HG02938 (cell line): Measurements from ENCODE around the gene ADGB.
"Not testable (repeated sequence)": the region's sequence is repeated elsewhere in the genome, so short reads cannot be mapped to it uniquely, and the experiment has no call there.

Experiments used
- ATAC-seq: cut with Tn5 transposase; IDR thresholded peaks from one replicate; pipeline ENCODE4 v1.9.1; 2021; ENCODE audit warnings: mild to moderate bottlenecking, moderate library complexity; ENCODE audit not compliant: unreplicated experiment

Gene ADGB

GRCh38 chr6:146741609-146742008 is 142.8 kb downstream of the ADGB start:
- ATAC-seq = no peak

GRCh38 chr6:146753306-146753705 is 154.5 kb downstream of the ADGB start:
- ATAC-seq = no peak

DNA sequence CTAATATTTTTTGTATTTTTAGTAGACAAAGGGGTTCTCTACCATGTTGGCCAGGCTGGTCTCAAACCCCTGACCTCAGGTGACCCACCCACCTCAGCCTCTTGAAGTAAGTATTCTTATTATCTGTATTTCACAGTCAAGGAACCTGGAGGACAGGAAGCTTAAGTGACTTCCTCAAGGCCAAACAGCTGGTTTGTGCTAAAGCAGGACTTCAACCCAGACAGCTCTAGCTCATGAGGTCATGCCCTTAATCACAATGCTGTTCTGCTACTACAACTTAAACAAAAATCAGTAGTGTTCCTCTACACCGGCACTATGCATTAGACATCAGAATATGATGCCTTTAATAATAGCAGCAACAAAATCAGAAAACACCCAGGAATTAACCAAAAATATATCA is 168.9 kb downstream of the ADGB start:
- ATAC-seq = no peak

GRCh38 chr6:146768722-146769121 is 169.9 kb downstream of the ADGB start:
- no peak for ATAC-seq

DNA sequence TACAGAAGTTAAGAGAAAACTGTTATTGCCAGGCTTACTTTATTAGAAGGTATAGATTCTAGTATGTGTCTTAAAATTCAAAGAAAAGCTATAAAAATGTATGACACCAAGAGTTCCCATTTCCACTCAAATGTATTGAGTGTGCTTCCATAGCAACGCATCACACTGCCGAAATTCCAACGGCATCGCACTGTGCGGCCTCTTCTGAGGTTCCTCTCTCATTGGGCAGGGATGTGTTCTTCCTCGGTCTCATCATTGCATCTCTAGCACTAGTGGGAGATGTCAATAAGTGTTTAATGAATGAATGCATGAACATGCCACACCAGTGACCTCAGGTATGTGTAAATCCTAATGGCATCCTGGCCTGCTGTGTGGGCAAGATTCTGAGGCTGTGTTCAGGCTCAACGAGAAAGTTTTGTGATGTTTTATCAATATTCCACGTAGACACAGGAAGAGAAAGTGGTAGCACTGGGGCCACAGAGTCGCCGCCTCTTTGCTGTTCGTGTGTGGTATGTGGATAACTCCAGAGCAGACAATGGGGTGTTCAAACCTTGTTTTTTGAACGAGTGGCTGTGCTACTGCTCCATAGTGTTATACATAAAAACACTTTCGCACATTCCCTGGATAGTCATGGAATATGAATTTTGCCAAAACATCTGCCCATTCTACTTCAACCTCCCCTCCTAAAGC is 171.6 kb downstream of the ADGB start:
- ATAC-seq = no peak

GRCh38 chr6:146770965-146771735 is 172.4 kb downstream of the ADGB start:
- ATAC-seq = no peak

GRCh38 chr6:146775220-146775619 is 176.4 kb downstream of the ADGB start:
- ATAC-seq = no peak

DNA sequence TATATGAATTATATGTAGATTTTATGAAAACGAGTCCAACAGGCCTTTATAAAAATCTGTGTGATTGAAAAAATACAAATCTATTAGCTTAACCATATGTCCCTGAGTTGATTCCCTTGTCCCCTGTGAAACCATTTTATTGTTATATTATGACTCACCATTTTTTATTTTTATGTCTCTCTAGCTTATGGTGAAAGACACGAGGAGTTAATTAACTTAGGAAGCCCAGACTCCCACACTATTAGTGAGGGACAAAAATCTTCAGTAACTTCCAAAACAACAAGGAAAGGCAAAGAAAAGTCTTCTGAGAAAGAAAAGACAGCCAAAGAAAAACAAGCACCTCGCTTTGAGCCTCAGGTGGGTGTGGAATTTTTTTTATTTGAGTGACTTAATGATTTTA is 183.1 kb downstream of the ADGB start:
- ATAC-seq = no peak

DNA sequence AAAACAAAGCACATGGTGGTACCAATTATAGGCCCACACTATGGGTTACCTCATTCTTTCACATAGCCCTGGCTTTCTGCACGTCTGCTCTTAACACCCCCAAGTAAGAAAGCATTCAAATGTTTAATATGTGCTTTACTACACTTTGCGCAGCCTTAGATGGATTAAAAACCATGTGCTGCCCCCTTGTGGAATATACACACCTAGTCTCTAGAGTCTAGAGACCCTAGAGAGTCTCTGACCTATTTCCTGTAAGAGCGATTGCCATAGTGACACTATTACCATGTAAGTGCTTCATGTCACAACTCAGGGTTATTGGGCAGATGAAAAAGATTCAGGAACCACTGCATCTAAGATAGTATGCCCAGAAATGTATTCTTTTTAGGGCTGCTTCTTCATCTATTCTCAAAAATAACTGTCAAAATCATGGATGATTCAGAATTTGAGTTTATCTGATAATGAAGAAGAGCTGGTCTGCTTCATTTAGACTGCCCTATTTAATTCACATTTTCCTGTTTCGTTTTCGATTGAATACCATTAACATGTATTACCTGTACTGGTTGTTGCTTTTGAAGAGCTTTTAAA is 186.3 kb downstream of the ADGB start:
- ATAC-seq = peak; percentile 91

DNA sequence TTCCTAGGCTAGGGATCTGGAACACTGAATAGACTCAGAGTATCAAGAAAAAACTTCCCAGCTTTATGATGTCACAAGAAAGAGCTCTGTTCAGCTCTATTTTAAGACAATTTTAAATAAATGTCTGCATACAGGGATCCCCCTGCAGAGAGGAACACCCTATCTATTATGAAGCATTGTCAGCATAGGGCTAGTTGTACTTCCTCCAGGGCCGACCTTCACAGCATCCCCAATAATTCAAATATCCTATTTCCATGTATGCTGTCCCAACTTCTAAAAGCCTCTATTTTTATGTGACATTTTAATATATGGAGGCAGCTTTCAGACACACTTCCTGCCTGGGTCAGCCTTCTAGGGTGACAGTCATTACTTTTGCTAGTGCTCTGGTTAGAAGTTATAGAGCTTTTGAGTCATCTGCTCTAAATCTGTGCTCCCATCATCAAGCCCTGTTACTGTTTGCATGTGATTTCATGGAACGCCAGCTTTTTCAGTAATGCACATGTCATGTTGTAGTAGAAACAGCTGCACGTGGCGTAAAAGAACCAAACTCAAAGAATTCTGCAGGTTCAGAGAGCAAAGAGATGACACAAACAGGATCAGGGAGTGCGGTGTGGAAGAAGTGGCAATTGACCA is 189.2 kb downstream of the ADGB start:
- no peak for ATAC-seq

DNA sequence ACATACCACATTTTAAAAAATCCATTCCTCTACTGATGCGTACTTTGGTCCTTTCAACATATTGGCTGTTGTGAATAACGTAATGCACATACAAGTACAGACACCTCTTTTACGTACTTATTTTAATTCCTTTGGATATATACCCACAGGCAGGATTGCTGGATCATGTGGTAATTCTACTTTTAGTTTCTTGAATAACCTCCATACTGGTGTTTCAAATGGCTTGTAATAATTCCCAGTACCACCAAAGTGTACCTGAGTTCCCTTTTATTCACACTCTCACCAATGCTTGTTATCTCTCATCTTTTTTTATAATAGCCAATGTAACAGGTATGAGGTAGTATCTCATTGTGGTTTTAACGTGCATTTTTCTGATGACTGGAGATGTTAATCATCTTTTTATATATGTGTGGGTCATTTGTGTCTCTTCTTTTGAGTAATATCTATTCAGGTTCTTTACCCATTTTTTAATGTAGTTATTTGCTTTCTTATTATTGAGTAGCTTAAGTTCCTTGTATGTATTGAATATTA is 191.9 kb downstream of the ADGB start:
- ATAC-seq = no peak

DNA sequence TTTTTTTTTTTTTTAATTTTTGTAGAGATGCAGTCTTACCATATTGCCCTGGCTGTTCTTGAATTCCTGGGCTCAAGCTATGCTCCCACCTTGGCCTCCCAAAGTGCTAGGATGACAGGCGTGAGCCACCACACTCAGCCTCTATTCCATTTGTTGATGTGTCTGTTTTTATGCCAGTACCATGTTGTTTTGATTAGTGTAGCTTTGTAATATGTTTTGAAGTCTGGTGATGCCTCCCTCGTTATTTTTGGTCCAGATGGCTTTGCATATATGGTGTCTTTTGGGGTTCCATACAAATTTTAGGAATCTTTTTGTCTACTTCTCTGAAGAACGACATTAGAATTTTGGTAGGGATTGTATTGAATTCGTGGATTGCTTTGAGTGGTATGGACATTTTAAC is 193.2 kb downstream of the ADGB start:
- ATAC-seq = no peak

- ATAC-seq = not testable (repeated sequence)
Measured at GRCh38 chr6:146793218-146793617, 194.4 kb downstream of the ADGB start.

- ATAC-seq = no peak
Measured at GRCh38 chr6:146795479-146796133, 196.8 kb downstream of the ADGB start.

DNA sequence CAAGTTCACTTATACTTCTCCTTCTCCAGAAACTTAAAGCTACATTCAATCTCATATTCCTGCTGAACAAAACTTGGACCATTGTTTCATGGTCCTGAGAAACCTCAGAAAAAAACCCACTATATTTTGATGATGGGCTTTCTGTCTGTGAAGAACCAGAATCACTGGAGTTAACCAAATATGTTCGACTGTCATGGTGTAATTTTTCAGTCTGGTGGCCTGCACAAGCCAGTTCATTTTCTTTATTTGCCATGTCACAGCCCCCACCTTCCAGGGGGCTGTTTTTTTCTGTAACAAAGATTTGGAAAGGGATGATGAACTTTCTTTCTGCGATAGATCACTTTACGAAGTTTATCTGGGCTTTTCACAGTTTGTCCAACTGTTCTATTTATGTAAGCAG is 204.4 kb downstream of the ADGB start:
- not testable (repeated sequence) for ATAC-seq

GRCh38 chr6:146803601-146804000 is 204.8 kb downstream of the ADGB start:
- ATAC-seq = no peak

GRCh38 chr6:146805546-146806325 is 207.0 kb downstream of the ADGB start:
- no peak for ATAC-seq

GRCh38 chr6:146809014-146809413 is 210.2 kb downstream of the ADGB start:
- ATAC-seq = not testable (repeated sequence)

GRCh38 chr6:146812811-146813321 is 214.1 kb downstream of the ADGB start:
- not testable (repeated sequence) for ATAC-seq

DNA sequence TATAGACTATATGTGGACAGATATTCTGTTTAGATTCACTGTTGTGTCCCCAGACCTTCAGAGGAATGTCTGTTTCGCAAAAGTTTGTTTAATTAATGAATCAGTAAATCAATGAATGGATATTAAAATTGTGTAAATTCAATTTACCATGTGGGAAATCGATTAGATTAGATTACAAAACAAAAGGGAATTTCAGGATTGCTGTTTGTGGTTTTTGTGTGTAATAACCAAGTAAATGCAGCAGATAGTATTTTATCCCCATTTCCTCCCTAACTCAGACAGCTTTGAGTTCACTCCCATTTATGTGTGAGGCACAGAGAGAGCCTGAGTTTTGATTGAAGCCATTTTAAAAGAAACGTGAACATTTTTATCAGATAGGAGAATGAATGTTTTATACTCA is 214.8 kb downstream of the ADGB start:
- no peak for ATAC-seq
